Measurements from ENCODE around the gene ELL2. TPM values are rescaled to one million over a fixed set of nuclear protein-coding genes. Genes with fewer than 3 reads are reported as not detected.
A peak's percentile ranks its signal among the peaks of the same experiment; 100 is the strongest.

ELL2 gene
- total RNA-seq, 1 donor from 2014 or later: 124 TPM

GRCh38 chr5:95899006-95899405 is 62.6 kb downstream of the ELL2 start:
- no peaks in the 10 kb centered on the region for H3K27me3 Mint-ChIP-seq
- no peak overlapping the region for H3K4me3 Mint-ChIP-seq (ENCODE audit: low read depth)
- no peaks in the 10 kb centered on the region for H3K9me3 Mint-ChIP-seq (ENCODE audit: low read depth)
- no peak for DNase-seq (ENCODE audit: low spot score, unreplicated experiment)
- no peak for TF ChIP-seq CTCF (IDR thresholded peaks at IDR 0.05; ENCODE audit: unreplicated experiment)
- H3K36me3 Mint-ChIP-seq (ENCODE audit: insufficient read depth): peaks cover 52% of the 10 kb centered on the region
- peaks cover 19% of the 10 kb centered on the region for H3K4me1 Mint-ChIP-seq (ENCODE audit: low read depth)
- peak overlapping the region; percentile 2 for H3K27ac Mint-ChIP-seq

DNA sequence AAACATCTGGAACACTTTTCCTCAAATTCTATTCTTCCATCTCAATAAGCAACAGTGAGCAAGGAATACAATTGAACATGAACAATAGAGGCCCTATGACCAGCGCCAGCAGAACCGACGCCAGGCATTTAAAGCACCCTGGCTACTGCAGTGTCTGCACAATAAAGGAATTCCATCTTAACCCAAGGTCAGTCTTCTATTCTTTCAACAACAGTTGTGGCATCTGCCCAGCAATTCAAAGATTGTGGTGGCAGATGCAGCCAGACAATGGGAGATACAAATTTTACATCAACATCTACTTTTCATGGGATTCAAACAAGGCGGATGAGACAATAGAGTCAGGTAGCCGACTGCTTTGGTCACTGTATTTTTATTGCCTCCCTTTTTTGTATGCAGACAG is 65.9 kb downstream of the ELL2 start:
- peak overlapping the region; percentile 71 for H3K27ac Mint-ChIP-seq
- H3K27me3 Mint-ChIP-seq: no peaks in the 10 kb centered on the region
- H3K4me1 Mint-ChIP-seq (ENCODE audit: low read depth): peaks cover 10% of the 10 kb centered on the region
- H3K36me3 Mint-ChIP-seq (ENCODE audit: insufficient read depth): peaks cover 45% of the 10 kb centered on the region
- DNase-seq (ENCODE audit: low spot score, unreplicated experiment): no peak
- no peak overlapping the region for H3K4me3 Mint-ChIP-seq (ENCODE audit: low read depth)
- no peaks in the 10 kb centered on the region for H3K9me3 Mint-ChIP-seq (ENCODE audit: low read depth)
- TF ChIP-seq CTCF (IDR thresholded peaks at IDR 0.05; ENCODE audit: unreplicated experiment): no peak

- Mint-ChIP-seq H3K4me3 (ENCODE audit: low read depth) (no peak overlapping the region), H3K27me3 (no peaks in the 10 kb centered on the region), H3K36me3 (ENCODE audit: insufficient read depth) (peaks cover 49% of the 10 kb centered on the region), H3K27ac (no peak overlapping the region), H3K9me3 (ENCODE audit: low read depth) (no peaks in the 10 kb centered on the region), H3K4me1 (ENCODE audit: low read depth) (peaks cover 14% of the 10 kb centered on the region)
- DNase-seq (ENCODE audit: low spot score, unreplicated experiment): no peak
- no peak for TF ChIP-seq CTCF (IDR thresholded peaks at IDR 0.05; ENCODE audit: unreplicated experiment)
These were observed 66.4 kb downstream of the ELL2 start for GRCh38 chr5:95895251-95895650.

DNA sequence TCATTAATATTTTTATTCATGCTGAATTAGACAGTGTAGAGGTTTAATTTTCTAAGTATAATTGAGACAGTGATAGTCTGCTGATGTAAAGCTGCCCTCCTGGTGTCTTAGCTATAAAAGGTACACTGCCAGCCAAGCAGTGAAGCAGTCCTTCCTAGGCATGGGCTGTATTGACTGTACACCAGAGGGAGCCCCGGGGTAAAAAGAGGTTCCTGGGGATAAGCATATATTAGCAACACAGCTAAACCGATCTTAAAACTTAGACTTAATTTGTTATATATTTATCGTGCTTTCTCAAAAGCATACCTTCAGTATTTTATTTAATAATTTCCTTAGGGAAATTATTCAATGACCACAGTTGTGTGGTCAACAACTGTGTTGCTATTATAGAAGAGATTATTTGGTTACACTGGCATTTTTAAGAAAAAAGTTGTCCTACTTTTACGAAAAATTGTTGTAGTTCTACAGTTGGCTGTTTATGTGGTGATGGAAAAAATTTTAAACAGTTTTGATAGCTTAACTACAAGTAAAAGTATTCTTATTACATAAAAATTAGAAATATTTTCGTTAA is 68.8 kb downstream of the ELL2 start:
- Mint-ChIP-seq H3K36me3 (ENCODE audit: insufficient read depth) (peaks cover 46% of the 10 kb centered on the region), H3K27me3 (no peaks in the 10 kb centered on the region), H3K9me3 (ENCODE audit: low read depth) (peaks cover 3% of the 10 kb centered on the region), H3K4me3 (ENCODE audit: low read depth) (no peak overlapping the region), H3K27ac (no peak overlapping the region), H3K4me1 (ENCODE audit: low read depth) (peaks cover 21% of the 10 kb centered on the region)
- peak; percentile 55 for TF ChIP-seq CTCF (IDR thresholded peaks at IDR 0.05; ENCODE audit: unreplicated experiment)
- no peak for DNase-seq (ENCODE audit: low spot score, unreplicated experiment)

DNA sequence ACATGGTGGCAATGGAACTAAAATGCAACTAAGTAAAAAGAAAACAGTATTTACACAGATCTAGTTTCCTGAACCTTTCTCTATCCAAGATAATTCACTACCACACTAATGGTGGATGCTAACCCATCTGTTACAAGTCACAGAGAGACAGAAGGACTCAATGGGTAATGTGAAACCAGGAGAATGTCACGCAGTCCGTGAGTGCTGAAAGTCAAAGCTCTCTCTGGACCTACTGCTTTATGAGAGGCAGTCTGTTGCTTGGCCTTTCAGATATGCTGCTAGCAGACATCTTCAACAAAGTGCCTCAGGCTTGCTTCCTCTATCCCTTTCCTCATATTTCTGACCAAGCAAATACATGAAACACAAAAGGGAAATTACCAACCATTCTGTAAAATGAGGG is 70.2 kb downstream of the ELL2 start:
- Mint-ChIP-seq H3K4me1 (ENCODE audit: low read depth) (peaks cover 27% of the 10 kb centered on the region), H3K4me3 (ENCODE audit: low read depth) (no peak overlapping the region), H3K9me3 (ENCODE audit: low read depth) (peaks cover 4% of the 10 kb centered on the region), H3K27me3 (no peaks in the 10 kb centered on the region), H3K36me3 (ENCODE audit: insufficient read depth) (peaks cover 48% of the 10 kb centered on the region), H3K27ac (peak overlapping the region; percentile 45)
- no peak for TF ChIP-seq CTCF (IDR thresholded peaks at IDR 0.05; ENCODE audit: unreplicated experiment)
- DNase-seq (ENCODE audit: low spot score, unreplicated experiment): no peak

Measured in progenitor cell of endocrine pancreas (in vitro differentiated cells).